Common myeloid progenitor, CD34-positive (primary cell): ENCODE results near the gene PTPRN2.

Experiments used
- CTCF ChIA-PET: fragments of 350-600 bp; sonication (Branson Sonifier 250); formaldehyde crosslinking; loops from one replicate; lab custom pipeline; 2021; ENCODE audit warnings: antibody characterized with exemption; lab: Charles Lee
- POLR2A ChIA-PET: fragments of 350-600 bp; sonication (Branson Sonifier 250); formaldehyde crosslinking; loops from one replicate; lab custom pipeline; 2021; ENCODE audit warnings: antibody characterized with exemption; lab: Charles Lee
- DNase-seq, 3 donors: peaks; one replicate each; pipeline versions ENCODE4 v3.0.0 to v3.0.0-alpha.2; 2013
- H3K27ac ChIP-seq, 2 experiments: 1 replicate in 1 of 2; 2 replicates in 1 of 2; pipeline ENCODE4 v1.7.0; 2013; ENCODE audit warnings: inconsistent platforms in 2 of 2, low read length in 2 of 2, mild to moderate bottlenecking in 2 of 2, low read depth in 1 of 2, moderate library complexity in 1 of 2; ENCODE audit not compliant: severe bottlenecking in 2 of 2, insufficient read depth in 1 of 2, poor library complexity in 1 of 2
- H3K27me3 ChIP-seq, 5 experiments: replicated peaks in 2 of 5; 1 replicate in 3 of 5; 2 replicates in 2 of 5; pipeline versions ENCODE4 v1.6.1 to v1.7.0; 2013; ENCODE audit warnings: low read length in 4 of 5, mild to moderate bottlenecking in 2 of 5, moderate library complexity in 2 of 5, inconsistent platforms in 1 of 5; ENCODE audit not compliant: insufficient read depth in 5 of 5, control insufficient read depth in 4 of 5
- H3K36me3 ChIP-seq, 4 experiments: 1 replicate in 2 of 4; 2 replicates in 2 of 4; pipeline versions ENCODE4 v1.6.1 to v1.7.0; 2013; ENCODE audit warnings: low read length in 3 of 4, control low read depth in 1 of 4, mild to moderate bottlenecking in 1 of 4; ENCODE audit not compliant: control insufficient read depth in 4 of 4, insufficient read depth in 4 of 4
- H3K4me1 ChIP-seq, 4 experiments: 1 replicate in 3 of 4; 2 replicates in 1 of 4; pipeline versions ENCODE4 v1.6.1 to v1.7.1; 2013; ENCODE audit warnings: low read length in 3 of 4, mild to moderate bottlenecking in 3 of 4, control low read depth in 1 of 4, inconsistent platforms in 1 of 4, moderate library complexity in 1 of 4; ENCODE audit not compliant: control insufficient read depth in 4 of 4, insufficient read depth in 4 of 4; ENCODE audit errors: control extremely low read depth in 1 of 4
- H3K4me3 ChIP-seq, 7 experiments: 1 replicate in 4 of 7; 2 replicates in 3 of 7; pipeline versions ENCODE4 v1.5.1 to v1.7.0; 2013; ENCODE audit warnings: mild to moderate bottlenecking in 7 of 7, low read length in 6 of 7, moderate library complexity in 6 of 7, inconsistent platforms in 2 of 7, low read depth in 2 of 7, control low read depth in 1 of 7; ENCODE audit not compliant: insufficient read depth in 4 of 7, control insufficient read depth in 1 of 7; ENCODE audit errors: extremely low read depth in 1 of 7
- H3K9me3 ChIP-seq, 5 experiments: 1 replicate in 4 of 5; 2 replicates in 1 of 5; pipeline versions ENCODE4 v1.6.1 to v1.7.1; 2013; ENCODE audit warnings: low read length in 4 of 5, mild to moderate bottlenecking in 2 of 5, inconsistent platforms in 1 of 5, low read depth in 1 of 5, moderate library complexity in 1 of 5; ENCODE audit not compliant: control insufficient read depth in 4 of 5, insufficient read depth in 2 of 5; ENCODE audit errors: control extremely low read depth in 1 of 5
- WGBS: methylation state at CpG from one replicate; pipeline ENCODE4 v1.1.5; 2013; ENCODE audit not compliant: insufficient coverage; 5-methylcytosine and 5-hydroxymethylcytosine counted together

PTPRN2 gene

GRCh38 chr7:157661611-157661975, 926.0 kb downstream of the PTPRN2 start:
- POLR2A ChIA-PET, result no interaction called here
- 92% methylated on average over 4 of the region's 11 CpGs for WGBS
- CTCF ChIA-PET, result no interaction called here
- no peaks in the 10 kb centered on the region for H3K36me3 ChIP-seq
- H3K4me1 ChIP-seq, result peaks cover 3 to 23% (median 8%) of the 10 kb centered on the region in 4 experiments
- no peak for DNase-seq
- H3K4me3 ChIP-seq, result no peak overlapping the region
- H3K27me3 ChIP-seq, result peaks cover 0 to 13% (median 0%) of the 10 kb centered on the region in 5 experiments
- no peaks in the 10 kb centered on the region for H3K9me3 ChIP-seq
- no peak overlapping the region for H3K27ac ChIP-seq

GRCh38 chr7:157660971-157661610, 926.5 kb downstream of the PTPRN2 start:
- H3K27me3 ChIP-seq, result peaks cover 0 to 13% (median 0%) of the 10 kb centered on the region in 5 experiments

GRCh38 chr7:157658851-157659412, 928.7 kb downstream of the PTPRN2 start:
- 95% methylated on average over 13 of the region's 26 CpGs for WGBS
- ChIA-PET CTCF (no interaction called here), POLR2A (no interaction called here)
- Histone ChIP-seq H3K4me3 (no peak overlapping the region), H3K4me1 (peaks cover 3 to 23% (median 8%) of the 10 kb centered on the region in 4 experiments), H3K36me3 (no peaks in the 10 kb centered on the region), H3K9me3 (no peaks in the 10 kb centered on the region), H3K27ac (no peak overlapping the region), H3K27me3 (peaks cover 0 to 13% (median 0%) of the 10 kb centered on the region in 5 experiments)
- no peak for DNase-seq

More at GRCh38 chr7:157660971-157661610, 926.5 kb downstream of the PTPRN2 start:
- no peak for DNase-seq
- Histone ChIP-seq H3K9me3 (no peaks in the 10 kb centered on the region), H3K27ac (no peak overlapping the region), H3K4me3 (no peak overlapping the region), H3K4me1 (peaks cover 3 to 23% (median 8%) of the 10 kb centered on the region in 4 experiments), H3K36me3 (no peaks in the 10 kb centered on the region)
- CTCF ChIA-PET, result interaction anchor here (0.7 kb wide), 1 partner anchor 17 kb away, joined by 3 read pairs; no protein-coding TSS in a partner anchor
- POLR2A ChIA-PET, result no interaction called here
- 70% methylated on average over 40 of the region's 43 CpGs for WGBS

GRCh38 chr7:157657741-157658740, 929.6 kb downstream of the PTPRN2 start:
- DNase-seq, result peak in 2 of 3 donors; percentile 44 to 54
- Histone ChIP-seq H3K4me3 (no peak overlapping the region), H3K27me3 (peaks cover 0 to 15% (median 0%) of the 10 kb centered on the region in 5 experiments), H3K36me3 (no peaks in the 10 kb centered on the region), H3K4me1 (peaks cover 3 to 23% (median 8%) of the 10 kb centered on the region in 4 experiments), H3K27ac (no peak overlapping the region), H3K9me3 (no peaks in the 10 kb centered on the region)
- 79% methylated on average over 26 of the region's 29 CpGs for WGBS
- ChIA-PET CTCF (no interaction called here), POLR2A (no interaction called here)

- CTCF ChIA-PET, result no interaction called here
- Histone ChIP-seq H3K4me3 (no peak overlapping the region), H3K27ac (no peak overlapping the region), H3K9me3 (no peaks in the 10 kb centered on the region), H3K27me3 (peaks cover 0 to 14% (median 3%) of the 10 kb centered on the region in 5 experiments), H3K4me1 (peaks cover 3 to 23% (median 8%) of the 10 kb centered on the region in 4 experiments), H3K36me3 (no peaks in the 10 kb centered on the region)
- peak in 1 of 3 donors; percentile 6 for DNase-seq
- WGBS, result 97% methylated on average over 32 of the region's 34 CpGs
- POLR2A ChIA-PET, result no interaction called here
These were observed 931.3 kb downstream of the PTPRN2 start for GRCh38 chr7:157656195-157656769.

GRCh38 chr7:157654350-157654749, 933.3 kb downstream of the PTPRN2 start:
- POLR2A ChIA-PET, result no interaction called here
- Histone ChIP-seq H3K4me3 (no peak overlapping the region), H3K27ac (no peak overlapping the region), H3K36me3 (no peaks in the 10 kb centered on the region), H3K9me3 (no peaks in the 10 kb centered on the region), H3K27me3 (peaks cover 0 to 9% (median 3%) of the 10 kb centered on the region in 5 experiments), H3K4me1 (peaks cover 0 to 13% (median under 1%) of the 10 kb centered on the region in 4 experiments)
- no peak for DNase-seq
- WGBS, result 90% methylated on average over 14 of the region's 14 CpGs
- CTCF ChIA-PET, result no interaction called here
